HTR-8/SVneo (cell line): ENCODE measurements around the gene AP2B1.
A peak's percentile ranks its signal among the peaks of the same experiment; 100 is the strongest.

ENCODE experiments used
- DNase-seq: peaks from one replicate; pipeline ENCODE4 v3.0.0; 2011; ENCODE audit warnings: low spot score, mixed read lengths; ENCODE audit not compliant: insufficient read length
- FAIRE-seq: peaks from 2 replicates; lab custom pipeline; 2011; peaks lifted over from hg19 to GRCh38; lab: Jason Lieb, UNC

The AP2B1 gene

DNA sequence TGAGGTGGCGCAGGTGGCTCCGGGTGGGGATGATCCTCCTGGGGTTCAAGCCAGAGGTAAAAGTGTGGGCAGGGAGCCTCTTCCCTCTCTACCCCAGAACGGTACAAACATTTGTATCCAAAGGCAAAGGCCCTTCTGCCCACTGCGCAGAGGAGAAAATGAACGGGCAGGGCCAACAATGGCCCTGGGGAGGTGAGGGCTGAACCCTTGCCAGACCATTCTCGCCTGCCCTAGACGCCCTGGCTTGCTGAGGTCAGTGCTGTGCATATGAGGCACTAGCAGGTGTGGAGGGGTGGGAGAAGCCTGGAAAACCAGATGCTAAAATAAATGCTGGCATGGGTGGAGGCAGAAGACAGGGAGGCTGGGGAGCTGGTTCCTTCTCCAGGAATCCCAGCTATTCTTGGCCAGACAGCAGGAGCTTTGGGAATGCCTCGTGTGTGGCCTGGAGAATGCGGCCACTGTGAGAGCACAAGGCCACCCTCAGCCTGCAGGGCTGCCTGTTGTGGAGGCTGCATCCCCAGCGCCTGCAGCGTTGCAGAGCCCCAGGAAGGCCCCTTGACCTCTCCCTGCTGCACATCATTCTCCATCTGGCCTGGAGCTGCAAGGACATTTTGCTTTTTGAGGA, 178.1 kb downstream of the AP2B1 start:
- DNase-seq (no peak), FAIRE-seq (no peak)

DNA sequence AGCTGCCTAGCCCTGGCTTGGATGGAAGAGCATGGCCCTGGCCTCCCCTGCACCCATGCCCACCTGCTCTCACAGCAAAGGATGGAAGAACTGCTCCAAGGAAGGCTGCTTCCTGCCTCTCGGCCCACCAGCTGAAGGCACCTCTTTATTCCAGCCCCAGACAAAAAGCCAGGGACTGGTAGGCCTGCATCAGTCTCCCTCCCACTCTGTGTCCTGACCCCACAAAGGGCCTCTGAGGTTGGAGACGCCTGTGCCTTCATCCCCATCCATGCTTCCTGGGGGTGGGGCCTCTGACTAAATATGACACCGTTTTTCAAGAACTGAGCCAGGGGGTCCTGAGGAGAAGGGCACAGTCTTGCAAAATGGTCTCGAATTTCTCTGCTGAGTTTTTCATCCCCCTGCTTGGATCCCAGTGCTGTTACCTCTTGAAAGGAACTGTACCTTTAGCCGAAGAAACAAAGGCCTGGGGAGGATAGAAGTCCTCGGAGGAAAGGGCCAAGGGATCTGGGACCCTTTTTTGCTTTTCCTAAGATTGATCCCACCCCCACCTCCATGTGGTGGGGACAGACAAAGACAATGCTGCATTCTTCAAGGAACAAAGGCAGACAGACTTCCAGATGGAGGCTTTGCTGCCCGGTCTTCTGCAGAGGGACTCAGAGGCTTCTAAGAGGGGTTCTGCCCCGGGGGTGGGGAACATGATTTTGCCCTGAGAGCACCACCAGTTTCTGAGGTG, 178.8 kb downstream of the AP2B1 start:
- DNase-seq, result no peak
- no peak for FAIRE-seq

DNA sequence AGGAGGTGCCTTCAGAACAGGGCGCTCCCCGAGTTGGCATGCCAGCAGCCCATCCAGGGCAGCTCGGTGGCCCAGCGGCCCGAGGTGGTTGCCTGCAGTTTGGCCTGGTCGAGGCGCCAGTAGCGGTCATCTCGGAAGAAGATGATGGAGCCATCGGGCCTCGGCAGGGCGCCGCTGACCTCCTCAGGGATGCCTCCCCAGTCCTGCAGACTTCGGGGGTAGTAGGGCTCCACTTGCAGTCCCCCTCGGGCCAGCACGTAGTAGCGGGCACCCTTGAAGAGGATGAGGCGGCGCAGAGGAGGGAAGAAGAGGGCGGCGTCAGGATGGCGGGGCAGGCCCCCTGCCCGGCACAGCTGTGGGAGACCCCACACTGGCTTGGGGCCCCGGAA, 179.4 kb downstream of the AP2B1 start:
- no peak for DNase-seq
- no peak for FAIRE-seq

DNA sequence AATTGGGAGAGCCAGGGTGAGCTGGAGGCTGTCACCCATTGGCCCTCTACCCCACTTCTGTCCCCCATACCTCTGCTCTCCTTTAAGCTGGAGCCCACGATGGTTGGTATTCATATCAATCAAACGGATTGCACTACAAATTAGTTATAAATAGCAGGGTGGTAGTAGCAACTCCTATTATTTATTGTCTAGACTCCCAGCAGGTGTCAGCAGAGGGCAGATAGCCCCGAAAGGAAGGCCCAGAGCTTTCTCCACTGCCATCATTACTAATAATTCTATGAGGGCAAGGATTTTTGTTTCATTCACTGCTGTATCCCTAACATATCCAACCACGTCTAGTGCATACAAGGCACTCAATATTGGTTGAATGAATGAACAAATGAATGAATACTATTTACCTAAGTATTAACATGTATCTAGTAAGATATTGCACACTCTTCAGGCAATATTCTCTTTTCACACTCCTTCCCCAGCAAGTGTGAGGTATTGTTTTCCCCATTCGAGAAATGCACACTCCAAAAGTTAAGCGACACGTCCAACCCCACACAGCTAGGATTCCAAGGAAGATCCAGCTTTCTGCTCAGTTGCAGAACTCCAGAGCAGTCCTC, 179.9 kb downstream of the AP2B1 start:
- DNase-seq, result peak; percentile 65
- no peak for FAIRE-seq

DNA sequence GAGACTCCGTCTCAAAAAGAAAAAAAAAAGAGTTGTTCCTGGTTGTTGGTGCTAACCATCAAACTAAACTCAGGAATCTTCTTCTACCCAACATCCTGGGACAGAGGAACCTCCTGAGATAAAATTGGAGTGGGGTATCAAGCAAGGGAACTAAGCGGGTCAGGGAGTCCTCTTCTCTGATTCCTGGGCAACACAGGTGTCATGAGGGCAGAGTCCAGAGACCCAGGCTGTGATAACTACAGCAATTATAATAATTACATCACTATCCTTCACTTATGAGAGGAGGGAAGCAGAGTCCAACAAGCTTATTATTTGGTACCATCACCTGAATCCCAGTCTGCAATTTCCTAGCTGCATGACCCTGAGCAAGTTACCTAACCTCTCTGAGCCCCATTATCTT, 181.7 kb downstream of the AP2B1 start:
- no peak for DNase-seq

DNA sequence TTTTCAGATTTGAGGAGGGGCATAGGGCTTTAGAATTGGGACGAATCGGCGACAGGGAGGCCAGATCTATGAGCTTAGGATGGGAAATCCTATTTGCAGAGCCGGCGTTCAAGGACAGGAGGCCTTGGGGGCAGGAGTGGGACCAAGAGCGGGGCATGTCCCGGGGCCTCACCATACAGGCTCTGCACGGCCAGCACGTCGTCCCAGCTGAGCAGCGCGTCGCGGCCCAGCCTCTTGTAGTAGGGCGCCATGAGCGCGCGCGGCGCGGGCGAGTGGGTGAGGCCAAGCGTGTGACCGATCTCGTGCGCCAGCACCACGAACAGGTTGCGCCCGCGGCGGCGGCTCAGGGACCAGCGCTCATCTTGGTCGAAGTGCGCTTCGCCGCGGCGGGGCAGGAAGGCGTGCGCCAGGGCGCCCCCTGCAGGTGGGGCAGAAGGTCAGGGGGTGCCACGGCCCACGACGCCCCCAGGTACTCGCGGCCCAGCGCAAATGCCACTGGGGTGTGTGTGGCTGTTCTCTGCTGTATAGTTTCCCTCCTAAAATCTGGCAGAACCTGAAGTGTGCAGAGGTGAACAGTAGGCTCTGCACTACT, 182.9 kb downstream of the AP2B1 start:
- no peak for DNase-seq
- no peak for FAIRE-seq

More for the DNA sequence above, 181.7 kb downstream of the AP2B1 start:
- FAIRE-seq, result no peak

DNA sequence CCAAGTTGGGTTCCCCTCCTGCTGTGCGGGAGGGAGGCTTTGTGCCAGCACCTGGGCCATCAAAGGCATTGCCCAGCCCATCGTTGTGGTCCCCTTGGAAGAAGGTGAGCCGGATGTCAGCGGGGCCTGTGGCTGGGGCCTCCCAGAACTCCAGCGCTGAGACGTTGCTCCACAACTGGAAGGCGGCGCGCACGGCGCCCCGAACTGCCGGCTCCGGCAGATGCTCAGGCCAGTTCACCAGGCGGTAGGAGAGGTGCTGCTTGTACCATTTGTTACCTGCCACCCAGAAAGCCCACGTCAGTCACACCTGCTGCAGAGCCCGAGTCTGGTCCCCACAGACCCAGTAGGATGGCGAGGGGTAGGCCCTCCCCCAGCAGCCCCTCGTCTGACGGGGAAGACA, 186.0 kb downstream of the AP2B1 start:
- DNase-seq, result no peak
- FAIRE-seq, result no peak

DNA sequence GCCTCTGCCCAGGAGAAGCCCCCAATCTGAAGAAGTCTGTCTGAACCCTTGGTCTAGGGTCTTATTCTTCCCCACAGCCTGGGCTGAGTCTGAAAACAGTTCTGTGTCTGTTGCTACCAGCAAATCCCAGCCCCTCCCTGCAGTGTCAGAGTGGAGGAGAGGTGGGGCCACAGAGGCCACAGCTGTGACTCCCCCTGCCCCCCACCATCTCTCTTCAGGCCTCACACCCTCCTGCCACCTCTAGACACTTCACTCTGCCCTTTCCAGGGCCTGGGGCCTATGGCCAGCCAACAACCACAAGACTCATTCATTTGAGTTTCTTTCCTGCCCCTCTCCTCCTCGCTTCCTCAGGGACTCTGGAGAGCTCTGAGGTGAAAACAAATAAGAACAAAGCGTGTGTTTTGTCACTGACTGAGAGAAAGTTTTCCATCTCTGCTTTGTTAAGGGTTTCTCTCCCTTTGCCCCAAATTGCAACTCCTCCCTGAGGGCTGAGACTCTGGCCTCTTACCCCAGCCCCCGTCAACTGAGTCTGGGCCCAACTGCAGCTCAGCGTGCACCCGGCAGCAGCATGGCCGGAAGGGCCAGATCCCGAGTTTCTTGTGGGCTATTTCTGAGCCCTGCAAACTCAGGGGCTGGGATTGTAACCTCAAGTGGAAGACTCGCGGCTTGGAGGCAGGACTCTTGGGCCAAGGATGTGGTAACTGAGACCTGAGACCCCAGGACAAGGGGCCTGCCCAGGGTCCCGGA, 186.7 kb downstream of the AP2B1 start:
- no peak for FAIRE-seq
- no peak for DNase-seq

DNA sequence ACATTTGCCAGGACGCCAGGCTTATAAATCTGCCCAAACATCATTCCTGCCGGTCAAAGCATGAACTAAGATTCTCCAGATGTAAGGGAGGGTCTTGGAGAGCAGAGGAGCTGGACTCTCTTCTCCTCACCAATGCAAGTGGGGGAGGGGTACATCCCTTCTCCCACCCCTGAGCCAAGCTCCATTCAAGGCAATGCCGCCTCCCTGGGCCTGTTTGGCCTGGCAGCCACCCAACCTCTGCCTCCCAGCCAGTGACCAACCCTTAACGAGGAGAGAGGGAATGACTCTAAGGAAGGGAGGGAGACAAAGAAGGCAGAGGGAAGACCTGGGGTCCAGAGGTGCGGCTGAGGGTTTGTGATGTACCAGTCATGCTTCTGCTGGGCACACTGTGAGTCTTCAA, 187.4 kb downstream of the AP2B1 start:
- FAIRE-seq, result no peak
- DNase-seq, result no peak

DNA sequence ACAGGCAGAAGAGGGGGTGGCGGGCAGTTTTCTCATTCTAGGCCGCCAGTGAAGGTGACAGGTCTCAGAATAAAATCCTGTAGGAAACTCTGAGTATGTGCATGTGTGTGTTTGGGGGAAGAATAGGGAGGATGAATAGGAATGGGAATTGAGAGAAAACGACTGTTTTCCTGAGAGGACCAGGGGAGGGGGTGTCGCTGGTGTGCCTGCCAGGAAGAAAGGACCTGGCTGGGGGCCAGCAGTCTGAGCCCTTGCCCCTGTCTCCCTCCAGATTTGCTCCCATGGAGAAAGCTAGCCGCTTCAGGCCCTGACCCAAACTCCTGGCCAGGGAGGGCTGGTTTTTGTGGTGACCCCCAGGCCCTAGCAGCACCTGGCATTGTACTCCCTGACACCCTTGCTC, 187.9 kb downstream of the AP2B1 start:
- DNase-seq, result no peak
- FAIRE-seq, result no peak

DNA sequence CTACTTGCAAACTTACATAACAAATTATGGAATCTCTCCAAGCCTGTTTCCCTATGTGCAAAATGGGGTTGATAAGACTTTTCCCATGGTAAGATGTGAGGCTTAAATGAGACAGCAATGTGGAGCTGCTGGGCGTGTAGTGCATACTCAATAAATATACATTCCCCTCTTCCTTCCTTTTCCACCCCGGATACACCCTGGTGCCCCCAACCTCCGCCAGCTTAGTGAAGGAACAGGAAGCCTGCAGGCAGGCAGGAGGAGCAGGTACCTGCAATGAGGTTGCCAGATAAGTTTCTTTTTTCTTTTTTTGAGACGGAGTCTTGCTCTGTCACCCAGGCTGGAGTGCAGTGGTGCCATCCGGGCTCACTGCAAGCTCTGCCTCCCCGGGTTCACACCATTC, 188.5 kb downstream of the AP2B1 start:
- no peak for FAIRE-seq
- DNase-seq, result no peak
